Measurements from ENCODE around the gene TRAPPC12.
A peak's percentile ranks its signal among the peaks of the same experiment; 100 is the strongest.

Gene TRAPPC12

GRCh38 chr2:3434654-3435053, 55.2 kb downstream of the TRAPPC12 start:
- no peak for DNase-seq (ENCODE audit: low read depth in 2 of 2)
- no peak for TF ChIP-seq CTCF (IDR thresholded peaks at IDR 0.05; ENCODE audit: low read depth, low read length)
- H3K4me3 ChIP-seq (replicated peaks in 1 of 2; ENCODE audit: low read depth in 2 of 2, low read length in 2 of 2) = no peak overlapping the region

DNA sequence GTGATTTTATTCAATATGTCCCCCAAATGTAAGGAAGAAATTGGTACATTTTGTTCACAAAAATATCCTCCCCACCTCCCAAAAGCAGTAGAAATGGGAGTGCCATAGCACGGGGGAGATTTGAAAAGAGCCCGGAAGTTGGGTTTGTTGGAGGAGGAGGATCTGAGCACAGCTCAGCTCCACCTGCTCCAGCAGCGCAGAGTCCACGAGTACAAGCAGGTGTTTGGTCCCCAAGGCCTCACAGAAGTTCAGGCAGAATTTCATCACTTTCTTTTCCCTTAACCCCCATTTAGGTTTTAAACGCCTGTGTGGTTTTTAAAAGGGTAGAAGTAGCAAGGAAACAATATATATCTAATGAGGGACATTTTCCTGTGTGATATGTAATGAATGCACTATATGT, 56.0 kb downstream of the TRAPPC12 start:
- no peak for DNase-seq (ENCODE audit: low read depth in 2 of 2)
- TF ChIP-seq CTCF (IDR thresholded peaks at IDR 0.05; ENCODE audit: low read depth, low read length) = no peak
- H3K4me3 ChIP-seq (replicated peaks in 1 of 2; ENCODE audit: low read depth in 2 of 2, low read length in 2 of 2) = no peak overlapping the region

DNA sequence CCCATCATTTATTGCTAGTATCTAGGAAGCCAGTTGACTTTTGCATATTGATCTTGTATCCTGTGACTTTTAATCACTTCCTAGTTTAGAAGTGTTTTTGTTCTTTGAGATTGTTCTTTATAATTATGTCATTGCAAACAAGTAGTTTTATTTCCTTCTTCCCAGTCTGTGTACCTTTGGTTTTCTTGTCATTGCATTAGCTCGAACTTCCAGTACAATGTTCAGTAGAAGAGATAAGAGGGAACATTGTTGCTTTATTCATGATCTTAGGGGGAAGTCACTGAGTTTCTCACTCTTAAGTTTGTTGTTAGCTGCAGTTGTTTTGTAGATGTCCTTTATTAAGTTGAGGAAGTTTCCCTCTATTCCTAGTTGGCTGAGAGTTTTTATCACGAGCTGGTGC, 61.0 kb downstream of the TRAPPC12 start:
- no peak for DNase-seq (ENCODE audit: low read depth in 2 of 2)
- no peak for TF ChIP-seq CTCF (IDR thresholded peaks at IDR 0.05; ENCODE audit: low read depth, low read length)
- no peak overlapping the region for H3K4me3 ChIP-seq (replicated peaks in 1 of 2; ENCODE audit: low read depth in 2 of 2, low read length in 2 of 2)

- H3K4me3 ChIP-seq (replicated peaks in 1 of 2; ENCODE audit: low read depth in 2 of 2, low read length in 2 of 2) = no peak overlapping the region
- no peak for TF ChIP-seq CTCF (IDR thresholded peaks at IDR 0.05; ENCODE audit: low read depth, low read length)
- DNase-seq (ENCODE audit: low read depth in 2 of 2) = no peak
Observed at GRCh38 chr2:3441465-3441864, 62.0 kb downstream of the TRAPPC12 start.

GRCh38 chr2:3442185-3442584, 62.7 kb downstream of the TRAPPC12 start:
- H3K4me3 ChIP-seq (replicated peaks in 1 of 2; ENCODE audit: low read depth in 2 of 2, low read length in 2 of 2) = no peak overlapping the region
- DNase-seq (ENCODE audit: low read depth in 2 of 2) = peak; percentile 15 to 40
- no peak for TF ChIP-seq CTCF (IDR thresholded peaks at IDR 0.05; ENCODE audit: low read depth, low read length)

DNA sequence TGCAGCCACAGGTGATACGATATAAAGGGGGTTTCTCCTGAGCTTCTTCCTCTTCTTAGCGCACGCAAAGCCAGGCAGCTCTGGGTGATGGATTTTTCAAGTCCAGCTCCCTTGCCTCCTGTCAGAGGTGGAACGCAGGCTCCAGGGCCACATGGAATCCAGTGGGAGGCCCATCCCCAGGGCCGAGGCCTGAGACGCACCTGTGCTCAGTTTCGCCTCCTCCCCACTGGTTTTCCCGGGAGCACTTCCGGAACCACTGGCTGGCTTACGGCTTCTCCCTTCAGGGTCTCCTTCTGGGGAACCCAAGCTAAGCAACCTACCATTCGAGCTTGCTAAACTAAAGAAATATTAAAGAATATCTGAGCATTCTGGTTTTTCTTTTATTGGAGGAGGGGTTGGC, 63.6 kb downstream of the TRAPPC12 start:
- H3K4me3 ChIP-seq (replicated peaks in 1 of 2; ENCODE audit: low read depth in 2 of 2, low read length in 2 of 2) = no peak overlapping the region
- TF ChIP-seq CTCF (IDR thresholded peaks at IDR 0.05; ENCODE audit: low read depth, low read length) = no peak
- no peak for DNase-seq (ENCODE audit: low read depth in 2 of 2)

DNA sequence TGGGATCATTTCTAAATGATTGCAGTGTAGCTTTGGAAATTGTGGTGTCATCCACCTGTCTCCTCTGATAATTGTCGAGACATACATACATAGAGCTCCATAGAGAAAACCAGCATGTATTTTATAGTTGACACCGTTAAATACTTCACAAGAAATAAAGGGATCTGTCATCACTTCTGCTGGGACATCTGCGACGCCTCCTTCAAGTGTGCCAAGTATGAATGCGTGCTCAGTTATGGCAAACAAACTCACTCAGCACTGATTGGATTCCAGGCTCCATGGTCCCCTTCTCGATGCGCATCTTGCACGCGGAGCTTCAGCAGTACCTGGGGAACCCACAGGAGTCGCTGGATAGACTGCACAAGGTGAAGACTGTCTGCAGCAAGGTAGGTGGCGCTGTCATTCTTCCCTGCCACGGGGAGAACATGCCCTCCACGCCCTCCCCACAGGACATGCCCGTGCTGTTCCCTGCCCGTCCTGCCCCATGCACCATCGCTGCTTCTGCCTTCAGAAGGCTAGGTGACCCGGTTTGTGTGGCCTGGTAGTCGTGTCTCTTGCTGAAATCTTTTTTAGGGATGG, 64.1 kb downstream of the TRAPPC12 start:
- no peak overlapping the region for H3K4me3 ChIP-seq (replicated peaks in 1 of 2; ENCODE audit: low read depth in 2 of 2, low read length in 2 of 2)
- TF ChIP-seq CTCF (IDR thresholded peaks at IDR 0.05; ENCODE audit: low read depth, low read length) = no peak
- DNase-seq (ENCODE audit: low read depth in 2 of 2) = no peak
